Natural killer cell (primary cell): ENCODE measurements around the gene MAGEA10. TPM values are rescaled to one million over a fixed set of nuclear protein-coding genes. Genes with fewer than 3 reads are reported as not detected.

Experiments
- ATAC-seq, 3 donors: fragments of 150-1000 bp in 2 of 3; fragments of 200-7000 bp in 1 of 3; cut with Tn5 transposase; 1 replicate in 1 of 3; 2 replicates in 2 of 3; pipeline ENCODE4 v1.10.0; 2021; ENCODE audit warnings: mild to moderate bottlenecking in 2 of 3, moderate library complexity in 2 of 3
- DNase-seq, 2 donors: peaks; one replicate each; pipeline versions ENCODE4 v3.0.0 to v3.0.0-alpha.2; 2013 to 2021; ENCODE audit warnings: mixed read lengths in 1 of 2
- H3K27ac ChIP-seq: one replicate; pipeline ENCODE4 v1.5.1; 2013; ENCODE audit warnings: mild to moderate bottlenecking, low read length
- H3K27me3 ChIP-seq: one replicate; pipeline ENCODE4 v1.6.1; 2013; ENCODE audit warnings: low read length; ENCODE audit not compliant: control insufficient read depth, insufficient read depth
- H3K36me3 ChIP-seq: one replicate; pipeline ENCODE4 v1.6.1; 2013; ENCODE audit warnings: low read length; ENCODE audit not compliant: control insufficient read depth, insufficient read depth
- H3K4me1 ChIP-seq: one replicate; pipeline ENCODE4 v1.6.1; 2013; ENCODE audit warnings: low read length; ENCODE audit not compliant: control insufficient read depth, insufficient read depth
- H3K4me3 ChIP-seq: one replicate; pipeline ENCODE4 v1.5.1; 2013; ENCODE audit warnings: low read length
- H3K9me3 ChIP-seq: one replicate; pipeline ENCODE4 v1.6.1; 2013; ENCODE audit warnings: low read length; ENCODE audit not compliant: control insufficient read depth, insufficient read depth
- H3K27ac Mint-ChIP-seq, 2 donors: one replicate each; pipeline ENCODE4 v1.8.0; 2022; ENCODE audit warnings: mild to moderate bottlenecking in 2 of 2, mixed read lengths in 2 of 2, moderate library complexity in 1 of 2
- H3K27me3 Mint-ChIP-seq, 2 donors: one replicate each; pipeline ENCODE4 v1.8.0; 2022; ENCODE audit warnings: low read depth in 2 of 2, mixed read lengths in 2 of 2
- H3K36me3 Mint-ChIP-seq: one replicate; pipeline ENCODE4 v1.8.0; 2022; ENCODE audit warnings: mixed read lengths
- H3K4me1 Mint-ChIP-seq, 2 donors: one replicate each; pipeline ENCODE4 v1.8.0; 2022; ENCODE audit warnings: mixed read lengths in 2 of 2
- H3K4me3 Mint-ChIP-seq: one replicate; pipeline ENCODE4 v1.8.0; 2022; ENCODE audit warnings: mild to moderate bottlenecking, moderate library complexity, mixed read lengths
- H3K9me3 Mint-ChIP-seq, 2 donors: one replicate each; pipeline ENCODE4 v1.8.0; 2022; ENCODE audit warnings: mixed read lengths in 2 of 2
- WGBS: methylation state at CpG from one replicate; pipeline ENCODE4 v1.1.7; 2013; ENCODE audit warnings: missing lambda C conversion rate; ENCODE audit not compliant: insufficient coverage; 5-methylcytosine and 5-hydroxymethylcytosine counted together
- intact Hi-C: fragments of 100-400 bp; cut with micrococcal nuclease; formaldehyde crosslinking; loops from one replicate; pipeline ENCODE4 v1.14.2; 2022
- total RNA-seq, 4 donors: library from RNA; stranded (reverse); fragments of 120-200 nt in 1 of 4; gene quantifications; one replicate each; pipeline versions ENCODE4 v1.2.3 to v1.2.4, GENCODE V29; 2013 to 2022
- TF ChIP-seq, protein P1 (sequence below): fragments of 200-600 bp; IDR thresholded peaks from one replicate; pipeline ENCODE4 v1.8.0; 2022; ENCODE audit warnings: antibody characterized with exemption

Gene MAGEA10
- total RNA-seq, 3 donors from 2014 or later (not counting 1 experiment from before 2014, with no cell fraction given), result not detected

GRCh38 chrX:152155766-152156310 is 17.5 kb upstream of the MAGEA10 start:
- no peaks in the 10 kb centered on the region for H3K4me1 ChIP-seq
- Mint-ChIP-seq H3K4me1 (no peaks in the 10 kb centered on the region), H3K36me3 (no peaks in the 10 kb centered on the region), H3K27me3 (no peaks in the 10 kb centered on the region), H3K4me3 (no peak overlapping the region), H3K9me3 (peaks cover 0 to 4% of the 10 kb centered on the region in 2 donors), H3K27ac (no peak overlapping the region)
- H3K36me3 ChIP-seq, result no peaks in the 10 kb centered on the region
- DNase-seq, result no peak
- TF ChIP-seq, protein P1, sequence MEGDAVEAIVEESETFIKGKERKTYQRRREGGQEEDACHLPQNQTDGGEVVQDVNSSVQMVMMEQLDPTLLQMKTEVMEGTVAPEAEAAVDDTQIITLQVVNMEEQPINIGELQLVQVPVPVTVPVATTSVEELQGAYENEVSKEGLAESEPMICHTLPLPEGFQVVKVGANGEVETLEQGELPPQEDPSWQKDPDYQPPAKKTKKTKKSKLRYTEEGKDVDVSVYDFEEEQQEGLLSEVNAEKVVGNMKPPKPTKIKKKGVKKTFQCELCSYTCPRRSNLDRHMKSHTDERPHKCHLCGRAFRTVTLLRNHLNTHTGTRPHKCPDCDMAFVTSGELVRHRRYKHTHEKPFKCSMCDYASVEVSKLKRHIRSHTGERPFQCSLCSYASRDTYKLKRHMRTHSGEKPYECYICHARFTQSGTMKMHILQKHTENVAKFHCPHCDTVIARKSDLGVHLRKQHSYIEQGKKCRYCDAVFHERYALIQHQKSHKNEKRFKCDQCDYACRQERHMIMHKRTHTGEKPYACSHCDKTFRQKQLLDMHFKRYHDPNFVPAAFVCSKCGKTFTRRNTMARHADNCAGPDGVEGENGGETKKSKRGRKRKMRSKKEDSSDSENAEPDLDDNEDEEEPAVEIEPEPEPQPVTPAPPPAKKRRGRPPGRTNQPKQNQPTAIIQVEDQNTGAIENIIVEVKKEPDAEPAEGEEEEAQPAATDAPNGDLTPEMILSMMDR, result no peak
- no peaks in the 10 kb centered on the region for H3K27me3 ChIP-seq
- intact Hi-C loops, result no loop called here
- WGBS, result 91% methylated on average over 1 of the region's 2 CpGs
- no peak overlapping the region for H3K27ac ChIP-seq
- H3K9me3 ChIP-seq, result no peaks in the 10 kb centered on the region
- no peak overlapping the region for H3K4me3 ChIP-seq
- ATAC-seq, result no peak

GRCh38 chrX:152154050-152154449 is 15.7 kb upstream of the MAGEA10 start:
- H3K4me1 ChIP-seq, result no peaks in the 10 kb centered on the region
- H3K4me1 Mint-ChIP-seq, result no peaks in the 10 kb centered on the region
- ATAC-seq (no peak), DNase-seq (no peak)
- no peak overlapping the region for H3K27ac ChIP-seq
- no peaks in the 10 kb centered on the region for H3K27me3 ChIP-seq
- peaks cover 0 to 4% of the 10 kb centered on the region in 2 donors for H3K9me3 Mint-ChIP-seq
- intact Hi-C loops, result no loop called here
- H3K9me3 ChIP-seq, result no peaks in the 10 kb centered on the region
- H3K36me3 Mint-ChIP-seq, result no peaks in the 10 kb centered on the region
- no peak overlapping the region for H3K4me3 ChIP-seq
- H3K27ac Mint-ChIP-seq, result no peak overlapping the region
- H3K4me3 Mint-ChIP-seq, result no peak overlapping the region
- H3K27me3 Mint-ChIP-seq, result no peaks in the 10 kb centered on the region
- no peaks in the 10 kb centered on the region for H3K36me3 ChIP-seq
- 100% methylated on average over 1 of the region's 1 CpG for WGBS
- TF ChIP-seq, protein P1, result no peak

DNA sequence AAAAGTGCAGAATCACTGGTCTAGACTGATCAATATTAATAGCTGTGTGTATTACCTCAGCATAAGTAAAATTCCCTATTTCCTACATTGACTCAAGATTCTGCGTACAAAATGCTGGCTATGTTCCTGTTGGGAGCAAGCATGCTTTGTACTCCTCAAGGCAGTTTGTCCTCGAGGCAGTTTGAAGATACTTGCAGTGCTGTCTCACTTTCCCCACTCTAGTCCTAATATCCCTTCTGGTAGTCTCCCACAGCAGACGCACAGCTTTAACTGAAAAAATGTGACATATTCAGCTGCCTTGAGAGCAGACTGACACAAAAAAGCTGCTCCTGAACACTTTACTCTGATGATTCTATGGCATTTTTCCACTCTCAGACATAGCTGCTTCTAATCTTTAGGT is 12.9 kb upstream of the MAGEA10 start:
- Mint-ChIP-seq H3K27me3 (no peaks in the 10 kb centered on the region), H3K27ac (no peak overlapping the region), H3K4me1 (no peaks in the 10 kb centered on the region), H3K36me3 (no peaks in the 10 kb centered on the region), H3K9me3 (peaks cover 0 to 4% of the 10 kb centered on the region in 2 donors), H3K4me3 (no peak overlapping the region)
- H3K4me1 ChIP-seq, result no peaks in the 10 kb centered on the region
- ATAC-seq (no peak), DNase-seq (no peak)
- H3K27ac ChIP-seq, result no peak overlapping the region
- no peaks in the 10 kb centered on the region for H3K9me3 ChIP-seq
- WGBS, result 85% methylated on average over 3 of the region's 3 CpGs
- TF ChIP-seq, protein P1, result no peak
- no peak overlapping the region for H3K4me3 ChIP-seq
- no peaks in the 10 kb centered on the region for H3K36me3 ChIP-seq
- intact Hi-C loops, result no loop called here
- no peaks in the 10 kb centered on the region for H3K27me3 ChIP-seq

DNA sequence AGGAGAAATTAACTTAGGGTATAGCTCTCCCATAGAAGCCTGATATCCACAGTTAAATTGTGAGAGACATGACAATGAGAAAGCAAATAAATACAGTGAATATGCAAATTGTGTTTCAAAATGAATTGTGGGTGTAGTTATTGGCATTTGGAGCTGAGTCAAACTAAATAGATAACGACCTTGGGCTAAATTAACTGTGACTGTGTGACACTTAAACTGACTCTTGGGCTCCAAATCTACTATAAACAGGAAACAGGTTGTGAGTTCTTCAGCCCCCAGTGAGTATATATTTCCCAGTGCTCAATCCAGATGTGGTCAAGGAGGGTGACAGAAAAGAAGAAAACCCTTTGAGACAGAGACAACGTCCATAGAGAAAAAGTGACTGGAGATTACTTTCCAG is 11.3 kb upstream of the MAGEA10 start:
- Histone ChIP-seq H3K4me3 (no peak overlapping the region), H3K27me3 (no peaks in the 10 kb centered on the region), H3K4me1 (no peaks in the 10 kb centered on the region), H3K36me3 (no peaks in the 10 kb centered on the region), H3K9me3 (no peaks in the 10 kb centered on the region), H3K27ac (no peak overlapping the region)
- DNase-seq, result no peak
- Mint-ChIP-seq H3K27ac (no peak overlapping the region), H3K27me3 (no peaks in the 10 kb centered on the region), H3K9me3 (peaks cover 0 to 4% of the 10 kb centered on the region in 2 donors), H3K4me1 (no peaks in the 10 kb centered on the region), H3K36me3 (no peaks in the 10 kb centered on the region), H3K4me3 (no peak overlapping the region)
- intact Hi-C loops, result no loop called here
- 7% methylated on average over 2 of the region's 2 CpGs for WGBS
- no peak for ATAC-seq
- TF ChIP-seq, protein P1, result no peak
